ENCODE data around the gene KIAA1614.
"Not testable (repeated sequence)": the region's sequence is repeated elsewhere in the genome, so short reads cannot be mapped to it uniquely, and the experiment has no call there.

Gene KIAA1614

DNA sequence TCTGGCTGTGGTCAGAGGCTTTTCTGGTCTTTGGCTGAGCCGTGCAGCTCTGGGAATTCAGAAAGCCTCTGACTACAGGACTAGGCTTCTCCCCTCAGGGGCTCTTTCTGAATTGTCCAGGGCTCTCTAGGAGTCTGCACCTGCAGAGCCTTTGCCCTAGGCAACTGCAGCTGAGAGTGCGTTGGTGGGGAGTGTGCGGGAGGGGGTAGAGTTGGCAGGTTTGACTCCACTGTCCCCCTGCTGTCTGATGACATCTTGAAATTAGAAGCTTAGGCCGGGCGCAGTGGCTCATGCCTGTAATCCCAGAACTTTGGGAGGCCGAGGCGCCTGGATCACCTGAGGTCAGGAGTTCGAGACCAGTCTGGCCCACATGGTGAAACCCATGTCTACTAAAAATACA, 32.9 kb downstream of the KIAA1614 start:
- DNase-seq: no peak

GRCh38 chr1:180946056-180946455, 33.4 kb downstream of the KIAA1614 start:
- no peak for DNase-seq

- DNase-seq: no peak
These were observed 34.1 kb downstream of the KIAA1614 start for GRCh38 chr1:180946541-180947498.

DNA sequence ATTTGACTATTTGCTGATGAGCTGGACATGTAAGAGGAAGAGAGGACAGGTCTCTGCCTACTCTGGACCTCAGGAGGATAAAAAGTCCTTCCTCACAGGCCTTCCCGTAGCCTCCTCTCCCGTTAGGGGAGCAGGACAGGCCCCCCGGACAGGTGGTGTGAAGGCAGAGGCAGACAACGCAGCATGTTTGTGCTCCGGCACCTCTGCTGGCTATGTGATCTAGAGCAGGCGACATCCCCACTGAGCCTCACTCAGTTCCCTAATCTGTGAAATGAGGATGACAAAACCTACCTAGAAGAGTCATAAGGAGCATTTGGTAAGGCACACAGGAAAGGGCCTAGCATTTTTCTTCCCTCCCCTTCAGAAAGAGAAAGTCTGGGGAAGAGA, 34.8 kb downstream of the KIAA1614 start:
- DNase-seq: no peak

DNA sequence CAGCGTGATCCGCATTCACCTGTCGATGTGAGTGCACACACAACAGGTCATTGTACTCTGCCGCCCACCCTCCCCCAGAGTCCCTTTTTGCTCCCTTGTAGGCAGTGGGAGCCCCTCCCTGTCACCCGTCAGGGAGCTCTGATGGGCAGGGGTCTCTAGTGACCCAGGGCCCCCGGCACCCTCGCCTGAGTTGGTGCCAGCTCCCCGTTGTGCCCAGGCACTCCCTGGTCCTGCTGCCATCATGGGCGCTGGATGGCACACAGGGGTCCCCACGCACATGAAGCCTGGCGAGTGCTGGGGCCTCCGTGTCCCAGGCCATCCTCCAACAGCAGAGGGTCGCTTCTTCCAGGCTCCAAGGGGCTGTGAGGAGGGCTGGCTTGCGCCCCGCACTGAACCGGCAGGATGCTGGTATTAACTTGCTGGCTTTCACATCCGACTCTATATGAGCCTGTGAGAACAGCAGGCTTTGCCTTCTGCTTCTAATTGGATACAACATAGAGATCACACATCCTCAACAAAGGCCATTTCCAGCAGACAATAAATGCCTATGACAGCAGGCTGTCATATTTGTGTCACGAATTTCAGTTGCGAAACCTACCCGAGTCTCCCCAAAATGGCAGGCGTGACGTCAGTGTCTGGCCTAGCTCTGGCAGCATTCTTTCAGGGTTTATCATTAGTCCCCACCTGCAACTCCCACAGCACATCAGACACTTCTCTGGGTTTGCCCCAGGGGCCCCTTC, 35.4 kb downstream of the KIAA1614 start:
- no peak for DNase-seq

DNA sequence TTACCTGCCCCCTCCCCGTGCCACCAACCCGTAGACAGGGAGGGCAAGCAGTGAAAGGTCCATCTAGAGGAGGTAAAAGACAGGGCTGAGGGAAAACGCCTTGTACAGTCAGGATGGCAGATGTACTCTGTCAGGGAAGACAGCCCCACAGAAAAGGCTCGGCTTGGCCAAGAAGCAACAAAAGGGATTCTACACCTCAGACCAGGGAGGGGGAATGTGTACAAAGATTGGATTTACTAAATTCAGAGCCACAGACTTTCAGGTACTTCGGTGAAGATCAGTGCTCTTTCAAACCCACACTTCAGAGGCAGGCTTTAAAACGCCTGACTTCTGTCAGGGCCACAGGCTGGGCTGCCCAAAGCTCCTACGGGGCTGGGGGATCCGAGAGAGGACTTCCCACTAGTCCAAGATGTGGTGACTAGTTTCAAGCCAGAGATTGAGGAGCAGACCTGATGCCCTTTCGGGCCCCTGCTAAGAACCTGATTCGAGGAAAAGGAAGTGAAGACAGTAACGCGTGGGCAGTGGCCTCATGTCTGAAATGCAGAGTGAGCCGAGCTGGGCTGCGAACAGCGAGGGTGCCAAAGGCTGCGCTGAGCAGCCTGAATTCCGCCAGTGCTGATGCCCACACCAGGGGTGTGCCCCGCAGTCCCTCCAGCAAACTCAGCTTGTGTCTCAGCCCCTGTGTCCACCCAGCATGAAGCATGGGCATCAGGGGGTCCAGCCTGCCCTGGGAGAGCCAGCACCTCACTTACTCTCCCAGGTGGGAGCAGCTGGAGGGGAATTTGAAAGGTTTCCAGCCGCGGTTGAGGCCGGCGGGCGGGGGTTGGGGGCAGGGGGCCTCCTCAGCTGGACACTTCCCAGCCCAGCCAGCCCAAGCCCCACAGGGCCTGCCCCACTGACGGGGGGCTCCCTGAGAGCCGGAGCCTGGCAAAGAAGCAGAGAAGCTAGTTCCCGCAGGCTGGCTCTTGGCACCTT, 36.2 kb downstream of the KIAA1614 start:
- DNase-seq: no peak

DNA sequence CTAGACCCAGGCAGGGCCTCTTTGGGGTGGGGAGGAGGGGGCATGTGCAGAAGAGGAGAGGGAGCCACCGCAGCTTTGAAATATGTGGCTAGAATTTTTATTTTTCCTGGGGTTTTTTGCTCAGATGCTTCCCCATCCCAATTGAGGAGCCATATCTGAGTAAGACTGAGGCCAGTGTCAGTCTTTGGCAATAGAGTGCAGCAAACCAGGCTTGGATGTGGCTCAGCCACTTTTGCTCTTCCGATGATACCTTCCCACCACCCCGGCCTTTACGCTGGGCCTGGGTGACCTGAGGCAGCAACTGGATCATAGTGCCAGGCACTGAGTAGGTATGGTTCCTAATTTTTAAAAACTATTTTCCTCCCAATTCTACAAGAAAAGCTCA, 36.9 kb downstream of the KIAA1614 start:
- no peak for DNase-seq

- no peak for DNase-seq
These were observed 37.6 kb downstream of the KIAA1614 start for GRCh38 chr1:180950321-180950720.

DNA sequence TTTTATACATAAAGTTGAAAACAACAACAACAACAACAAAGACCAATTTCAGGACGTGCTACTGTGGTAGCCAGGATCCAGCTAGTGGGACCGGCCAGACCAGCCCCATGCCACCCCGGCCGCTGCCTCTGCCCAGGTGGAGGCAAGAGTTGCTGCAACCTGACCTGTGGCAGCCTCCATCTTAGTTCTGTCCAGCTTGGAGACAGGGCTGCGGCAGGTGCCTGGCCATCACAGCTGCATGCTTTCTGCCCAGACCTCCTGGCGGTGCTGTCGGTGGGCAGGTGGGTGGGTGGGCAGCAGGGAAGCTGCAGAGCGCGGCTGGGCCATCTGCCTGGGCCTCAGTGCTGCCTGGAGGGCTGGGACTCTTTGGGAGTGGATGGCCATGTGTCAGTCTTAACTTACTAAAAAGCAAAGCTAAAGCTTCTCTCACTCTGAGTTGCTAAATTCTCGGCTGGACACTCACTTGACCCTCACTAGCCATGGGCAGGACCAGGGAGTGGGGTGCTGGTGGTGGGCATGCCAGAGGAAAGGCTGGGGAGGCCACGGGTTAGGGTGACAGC, 38.6 kb downstream of the KIAA1614 start:
- no peak for DNase-seq

DNA sequence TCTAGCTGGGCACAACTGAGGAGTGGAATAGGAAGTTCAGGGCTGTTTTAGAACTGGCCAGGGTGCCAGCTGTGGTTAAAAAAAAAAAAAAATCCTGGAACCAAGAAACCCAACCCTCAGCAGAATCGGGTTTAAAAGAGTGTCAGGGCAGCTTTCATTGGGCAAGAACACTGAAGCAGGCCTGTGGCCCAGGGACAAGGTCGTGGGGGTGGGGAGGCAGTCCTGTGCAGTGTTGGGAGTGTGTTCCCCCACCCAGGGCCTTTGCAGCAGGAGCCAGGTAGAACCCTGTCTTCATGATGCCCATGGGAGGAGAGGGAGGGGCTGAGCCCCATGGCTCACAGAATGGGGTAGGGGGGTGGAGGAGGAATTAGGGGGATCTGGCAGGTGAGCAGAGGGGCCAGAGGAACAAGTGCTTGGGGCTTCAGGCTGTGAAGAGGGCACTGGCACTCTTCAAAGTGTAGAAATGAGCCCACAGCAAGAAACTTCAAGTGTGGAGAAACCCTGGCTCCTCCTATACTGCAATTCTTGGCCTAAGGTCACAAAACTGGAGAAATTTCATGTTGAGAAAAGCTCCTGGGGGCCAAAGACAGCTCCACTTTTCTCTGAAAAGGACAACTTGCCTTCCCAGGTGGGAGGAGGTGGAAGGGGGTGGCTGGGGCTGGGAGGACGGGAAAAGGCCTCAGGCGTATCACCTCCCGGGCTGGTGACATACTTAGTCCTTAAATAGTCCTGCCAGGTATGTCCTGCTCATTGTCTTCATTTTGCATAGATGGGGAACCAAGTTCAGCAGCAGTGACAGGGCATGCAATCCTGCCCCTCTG, 39.3 kb downstream of the KIAA1614 start:
- DNase-seq: no peak

DNA sequence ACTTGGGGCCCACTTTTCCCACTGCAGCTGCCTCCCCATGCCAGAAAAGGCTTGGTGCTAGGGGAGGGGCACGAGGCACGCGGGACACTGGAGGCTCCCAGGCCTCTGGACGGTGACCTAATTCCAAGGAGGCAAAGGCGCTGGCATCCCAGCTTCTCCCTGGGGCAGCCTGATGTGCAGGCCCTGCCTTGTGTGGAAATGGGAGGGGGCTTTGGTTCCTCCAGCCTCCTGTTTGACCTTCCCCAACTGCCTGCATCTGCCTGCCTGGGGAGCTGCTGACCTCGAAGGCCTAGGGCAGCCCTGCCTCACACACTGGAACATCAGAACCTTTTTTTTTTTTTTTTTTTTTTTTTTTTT, 39.9 kb downstream of the KIAA1614 start:
- DNase-seq: no peak

GRCh38 chr1:180953291-180954004, 40.8 kb downstream of the KIAA1614 start:
- peak; percentile 16 for DNase-seq

DNA sequence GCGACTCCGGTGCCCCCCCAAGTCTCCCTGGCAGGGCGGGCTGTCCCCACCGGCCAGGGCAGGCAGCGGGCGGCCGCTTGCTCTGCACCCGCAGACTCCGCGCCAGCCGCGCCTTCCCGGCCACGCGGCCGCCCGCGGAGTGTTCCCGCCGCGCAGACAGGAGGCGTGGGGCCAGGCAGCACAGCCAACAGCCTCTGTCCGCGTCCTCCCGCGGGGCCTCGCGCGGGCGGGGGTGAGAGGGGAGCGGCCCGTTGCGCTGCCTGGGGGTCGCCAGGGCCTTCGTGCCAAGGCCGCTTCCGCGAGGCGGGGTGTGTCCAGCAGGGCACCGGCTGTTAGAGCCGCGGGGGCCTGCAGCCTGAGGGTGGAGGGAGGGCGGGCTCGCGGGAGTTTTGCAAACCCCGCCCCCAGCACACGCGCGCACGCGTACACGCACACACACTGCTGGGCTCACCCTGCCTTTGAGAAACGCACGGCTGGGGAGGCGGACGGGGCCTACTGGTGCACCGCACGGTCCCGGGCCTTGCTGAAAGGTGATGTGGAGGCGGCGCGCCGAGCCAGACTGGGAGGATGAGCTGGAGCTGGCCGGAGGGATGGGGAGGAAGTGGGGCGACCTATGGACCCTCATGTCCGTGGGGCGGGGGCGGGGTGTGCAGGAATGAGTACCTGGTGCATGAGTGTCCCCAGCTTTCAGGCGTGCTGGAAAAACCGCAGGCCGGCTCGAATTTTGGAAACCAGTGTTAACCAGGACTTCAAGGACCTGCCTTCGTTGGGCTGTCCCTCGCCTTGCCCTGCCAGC, 41.5 kb downstream of the KIAA1614 start:
- peak; percentile 73 for DNase-seq

GRCh38 chr1:180954801-180955165, 42.1 kb downstream of the KIAA1614 start:
- no peak for DNase-seq

GRCh38 chr1:180956028-180956640, 43.4 kb downstream of the KIAA1614 start:
- no peak for DNase-seq

- not testable (repeated sequence) for DNase-seq
These were observed 46.9 kb downstream of the KIAA1614 start for GRCh38 chr1:180959620-180960019.

DNA sequence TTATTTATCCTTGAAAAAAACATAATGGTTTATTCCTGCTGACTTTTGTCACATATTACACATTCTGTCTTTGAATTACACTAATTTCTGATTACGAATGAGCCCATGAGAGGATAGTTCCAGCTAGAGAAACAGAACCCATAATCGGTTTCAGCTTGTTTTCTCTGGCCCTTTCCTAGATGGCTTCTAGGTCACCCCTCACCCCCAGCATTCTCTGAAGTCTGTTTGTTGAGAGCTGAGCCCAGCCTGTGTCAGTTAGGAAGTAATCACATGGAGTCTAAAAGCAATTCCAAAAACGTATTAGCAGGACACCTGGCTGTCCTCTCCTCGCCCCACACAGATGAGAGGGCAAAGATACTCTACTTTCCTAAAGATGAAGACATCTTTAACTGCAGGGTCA, 48.9 kb downstream of the KIAA1614 start:
- no peak for DNase-seq

- no peak for DNase-seq
These were observed 49.5 kb downstream of the KIAA1614 start for GRCh38 chr1:180962178-180962577.

DNA sequence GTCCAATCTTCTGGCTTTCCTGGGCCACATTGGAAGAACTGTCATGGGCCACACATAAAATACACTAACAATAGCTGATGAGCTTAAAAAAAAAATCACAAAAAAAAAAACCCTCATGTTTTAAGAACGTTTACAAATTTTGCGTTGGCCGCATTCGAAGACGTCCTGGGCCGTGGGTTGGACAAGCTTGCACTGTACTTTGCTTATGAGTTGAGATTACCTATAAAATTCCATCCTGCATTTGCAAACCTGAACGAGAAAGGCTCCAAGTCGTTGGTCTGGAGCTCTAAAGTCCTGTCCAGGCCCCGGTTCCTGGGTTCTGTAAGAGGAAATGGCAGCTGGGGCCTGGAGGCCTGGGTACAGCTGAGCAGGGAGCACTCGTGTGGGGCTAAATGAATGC, 51.4 kb downstream of the KIAA1614 start:
- no peak for DNase-seq

- no peak for DNase-seq
These were observed 51.9 kb downstream of the KIAA1614 start for GRCh38 chr1:180964595-180964994.

All from hematopoietic multipotent progenitor cell treated with erythropoietin and hydrocortisone succinate and interleukin-3 and kit ligand, for 8 days (in vitro differentiated cells).